HL-60 (cell line): ENCODE measurements around the gene KLHDC8A.
"Not testable (repeated sequence)": the region's sequence is repeated elsewhere in the genome, so short reads cannot be mapped to it uniquely, and the experiment has no call there.

Experiments used
- DNase-seq, 2 experiments: peaks; one replicate each; pipeline ENCODE4 v3.0.0-alpha.2; 2010 to 2020; ENCODE audit warnings: low read depth in 1 of 2, low spot score in 1 of 2
- H3K27ac ChIP-seq: fragments of 250-450 bp; sonication (Bioruptor Pico); replicated peaks from 2 replicates; pipeline ENCODE4 v1.5.1; 2020; ENCODE audit warnings: mild to moderate bottlenecking, moderate library complexity
- H3K27me3 ChIP-seq: fragments of 250-450 bp; sonication (Bioruptor Pico); 2 replicates; pipeline ENCODE4 v1.5.1; 2021; ENCODE audit warnings: mild to moderate bottlenecking, moderate library complexity; ENCODE audit not compliant: insufficient read depth, poor library complexity, severe bottlenecking
- H3K4me3 ChIP-seq: replicated peaks from 2 replicates; pipeline ENCODE4 v1.5.1; 2011; ENCODE audit warnings: mild to moderate bottlenecking, control low read depth, low read length; ENCODE audit not compliant: insufficient read depth
- CTCF ChIP-seq: IDR thresholded peaks from one replicate; pipeline ENCODE4 v1.5.1; 2011; ENCODE audit warnings: low read length, control low read depth, inconsistent platforms; ENCODE audit not compliant: insufficient read depth
- GABPA ChIP-seq: IDR thresholded peaks from 2 replicates; pipeline ENCODE4 v1.6.1; 2012; ENCODE audit warnings: low read depth
- POLR2AphosphoS5 ChIP-seq: IDR thresholded peaks from 2 replicates; pipeline ENCODE4 v1.6.1; 2012; ENCODE audit warnings: low read depth
- REST ChIP-seq: IDR thresholded peaks from 2 replicates; pipeline ENCODE4 v1.6.1; 2012; ENCODE audit warnings: low read depth; ENCODE audit not compliant: insufficient replicate concordance
- SPI1 ChIP-seq: IDR thresholded peaks from 2 replicates; pipeline ENCODE4 v1.6.1; 2012; ENCODE audit warnings: low read depth, mild to moderate bottlenecking, borderline replicate concordance

KLHDC8A gene

GRCh38 chr1:205387845-205388244, 31.1 kb upstream of the KLHDC8A start:
- no peak overlapping the region for H3K4me3 ChIP-seq
- no peak for DNase-seq
- peaks cover 3% of the 10 kb centered on the region for H3K27me3 ChIP-seq
- H3K27ac ChIP-seq = no peak overlapping the region
- TF ChIP-seq SPI1 (no peak), REST (no peak), GABPA (no peak), POLR2AphosphoS5 (no peak), CTCF (no peak)

- H3K27ac ChIP-seq, DNase-seq, H3K4me3 ChIP-seq: not testable (repeated sequence)
- peaks cover 13% of the 10 kb centered on the region for H3K27me3 ChIP-seq
Observed at GRCh38 chr1:205382990-205383389, 26.3 kb upstream of the KLHDC8A start.

GRCh38 chr1:205382561-205382960, 25.8 kb upstream of the KLHDC8A start:
- TF ChIP-seq POLR2AphosphoS5 (no peak), SPI1 (no peak), REST (no peak), CTCF (no peak), GABPA (no peak)
- no peak overlapping the region for H3K27ac ChIP-seq
- peaks cover 13% of the 10 kb centered on the region for H3K27me3 ChIP-seq
- no peak overlapping the region for H3K4me3 ChIP-seq
- no peak for DNase-seq

- no peak for TF ChIP-seq POLR2AphosphoS5
- no peak for TF ChIP-seq SPI1
- TF ChIP-seq GABPA = no peak
- no peak for TF ChIP-seq REST
- TF ChIP-seq CTCF = no peak
- no peak overlapping the region for H3K4me3 ChIP-seq
- H3K27me3 ChIP-seq = peaks cover 13% of the 10 kb centered on the region
- no peak for DNase-seq
- no peak overlapping the region for H3K27ac ChIP-seq
Observed at GRCh38 chr1:205381305-205381704, 24.6 kb upstream of the KLHDC8A start.
